GM06990 (cell line): ENCODE results near the gene SMARCC1.
A peak's percentile ranks its signal among the peaks of the same experiment; 100 is the strongest.

ENCODE experiments used
- DNase-seq: peaks from one replicate; pipeline ENCODE4 v3.0.0-alpha.2; 2011; ENCODE audit not compliant: insufficient read length; ENCODE audit errors: extremely low read depth
- H3K27me3 ChIP-seq: replicated peaks from 2 replicates; pipeline ENCODE4 v1.6.0; 2011; ENCODE audit warnings: low read length; ENCODE audit not compliant: control insufficient read depth, insufficient read depth
- H3K36me3 ChIP-seq: 2 replicates; pipeline ENCODE4 v1.5.1; 2011; ENCODE audit warnings: low read length; ENCODE audit not compliant: control insufficient read depth, insufficient read depth
- H3K4me3 ChIP-seq: replicated peaks from 2 replicates; pipeline ENCODE4 v1.5.1; 2011; ENCODE audit warnings: low read depth, mild to moderate bottlenecking, control low read depth, low read length
- TF ChIP-seq, protein P1 (sequence below): IDR thresholded peaks from 2 replicates; pipeline ENCODE4 v1.5.1; 2011; ENCODE audit warnings: low read length, control low read depth, mild to moderate bottlenecking, inconsistent platforms; ENCODE audit not compliant: insufficient read depth, poor library complexity, severe bottlenecking

The SMARCC1 gene

GRCh38 chr3:47666118-47666517, 115.6 kb downstream of the SMARCC1 start:
- no peaks in the 10 kb centered on the region for H3K27me3 ChIP-seq
- H3K4me3 ChIP-seq, result no peak overlapping the region
- H3K36me3 ChIP-seq, result peaks cover 9% of the 10 kb centered on the region
- TF ChIP-seq, protein P1, sequence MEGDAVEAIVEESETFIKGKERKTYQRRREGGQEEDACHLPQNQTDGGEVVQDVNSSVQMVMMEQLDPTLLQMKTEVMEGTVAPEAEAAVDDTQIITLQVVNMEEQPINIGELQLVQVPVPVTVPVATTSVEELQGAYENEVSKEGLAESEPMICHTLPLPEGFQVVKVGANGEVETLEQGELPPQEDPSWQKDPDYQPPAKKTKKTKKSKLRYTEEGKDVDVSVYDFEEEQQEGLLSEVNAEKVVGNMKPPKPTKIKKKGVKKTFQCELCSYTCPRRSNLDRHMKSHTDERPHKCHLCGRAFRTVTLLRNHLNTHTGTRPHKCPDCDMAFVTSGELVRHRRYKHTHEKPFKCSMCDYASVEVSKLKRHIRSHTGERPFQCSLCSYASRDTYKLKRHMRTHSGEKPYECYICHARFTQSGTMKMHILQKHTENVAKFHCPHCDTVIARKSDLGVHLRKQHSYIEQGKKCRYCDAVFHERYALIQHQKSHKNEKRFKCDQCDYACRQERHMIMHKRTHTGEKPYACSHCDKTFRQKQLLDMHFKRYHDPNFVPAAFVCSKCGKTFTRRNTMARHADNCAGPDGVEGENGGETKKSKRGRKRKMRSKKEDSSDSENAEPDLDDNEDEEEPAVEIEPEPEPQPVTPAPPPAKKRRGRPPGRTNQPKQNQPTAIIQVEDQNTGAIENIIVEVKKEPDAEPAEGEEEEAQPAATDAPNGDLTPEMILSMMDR, result no peak
- no peak for DNase-seq

- TF ChIP-seq, protein P1, result peak; percentile 29
- no peaks in the 10 kb centered on the region for H3K27me3 ChIP-seq
- no peak for DNase-seq
- H3K36me3 ChIP-seq, result peaks cover 9% of the 10 kb centered on the region
- no peak overlapping the region for H3K4me3 ChIP-seq
Observed at GRCh38 chr3:47664519-47664918, 117.2 kb downstream of the SMARCC1 start.

- peak; percentile 30 for DNase-seq
- no peaks in the 10 kb centered on the region for H3K27me3 ChIP-seq
- TF ChIP-seq, protein P1, result no peak
- H3K4me3 ChIP-seq, result no peak overlapping the region
- H3K36me3 ChIP-seq, result peaks cover 9% of the 10 kb centered on the region
Observed at GRCh38 chr3:47663630-47664240, 118.0 kb downstream of the SMARCC1 start.

DNA sequence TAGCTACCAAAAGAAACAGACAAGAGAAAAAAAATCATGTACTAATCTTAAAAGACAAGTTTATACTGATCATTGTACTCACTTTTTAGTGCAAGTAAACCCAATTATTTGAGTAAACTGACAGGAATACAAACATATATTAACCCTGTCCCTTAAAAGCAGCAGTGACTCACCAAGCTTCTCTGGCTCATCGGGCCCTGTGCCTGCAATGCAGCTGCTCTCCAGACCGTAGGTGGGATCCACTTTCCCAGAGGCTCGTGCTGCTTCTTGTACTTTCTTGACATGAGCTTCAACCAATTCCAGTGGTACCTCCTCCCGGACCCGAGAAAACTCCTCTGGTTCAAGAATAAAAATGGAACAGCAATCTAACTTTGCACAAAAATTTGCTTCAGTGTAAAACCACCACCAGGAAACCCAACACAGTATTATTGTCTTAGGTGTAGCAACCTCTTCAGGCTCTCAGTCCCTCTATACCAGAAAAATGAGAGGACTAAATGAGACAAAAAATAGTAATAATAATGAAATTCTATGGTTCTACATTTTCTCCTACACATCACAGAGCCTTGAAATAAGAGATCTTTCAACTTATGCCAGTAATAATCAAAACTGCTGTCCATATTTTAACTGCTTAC, 120.5 kb downstream of the SMARCC1 start:
- DNase-seq, result no peak
- peaks cover 11% of the 10 kb centered on the region for H3K36me3 ChIP-seq
- H3K27me3 ChIP-seq, result no peaks in the 10 kb centered on the region
- no peak overlapping the region for H3K4me3 ChIP-seq
- TF ChIP-seq, protein P1, result no peak

- DNase-seq, result no peak
- Histone ChIP-seq H3K36me3 (peaks cover 8% of the 10 kb centered on the region), H3K4me3 (no peak overlapping the region), H3K27me3 (no peaks in the 10 kb centered on the region)
- TF ChIP-seq, protein P1, result no peak
Observed at GRCh38 chr3:47658444-47658843, 123.2 kb downstream of the SMARCC1 start.
